K562 (cell line): ENCODE results near the gene CDYL2. TPM values are rescaled to one million over a fixed set of nuclear protein-coding genes. Genes with fewer than 3 reads are reported as not detected.

Experiments
- ATAC-seq: fragments of 200-7000 bp; cut with Tn5 transposase; 3 replicates; pipeline ENCODE4 v1.9.1; 2020; ENCODE audit warnings: moderate library complexity
- BruUV-seq: library from RNA; stranded (reverse); fragments of 400-500 nt; replicated peaks from 2 replicates; lab custom pipeline; 2021; lab: Mats Ljungman, UMichigan
- CTCF ChIA-PET: fragments of 300-600 bp; formaldehyde crosslinking; extraction: SDS; loops from one replicate; lab custom pipeline; 2021; ENCODE audit warnings: low intra/inter-chr PET ratio; lab: Yijun Ruan, JAX
- POLR2A ChIA-PET: fragments of 300-600, 350-650 bp; sonication (Branson Sonifier 250); formaldehyde crosslinking; extraction: SDS; loops from one replicate; lab custom pipeline; 2021; ENCODE audit warnings: antibody characterized with exemption, inconsistent platforms; lab: Yijun Ruan, JAX
- DNase-seq, 4 experiments: peaks; one replicate each; pipeline versions ENCODE4 v3.0.0 to v3.0.0-alpha.2; 2011 to 2018; ENCODE audit warnings: low spot score in 3 of 4, mixed read lengths in 3 of 4; ENCODE audit errors: extremely low read depth in 1 of 4
- FAIRE-seq: peaks from 2 replicates; lab custom pipeline; 2011; peaks lifted over from hg19 to GRCh38; lab: Jason Lieb, UNC
- H2AFZ ChIP-seq: 2 replicates; pipeline ENCODE4 v1.6.0; 2011; ENCODE audit warnings: low read depth, low read length, control low read depth, inconsistent platforms
- H3K27ac ChIP-seq: fragments of 200-600 bp; 3 replicates; pipeline ENCODE4 v1.8.0; 2011; ENCODE audit warnings: low read depth, mild to moderate bottlenecking, control low read depth, inconsistent platforms, low read length, moderate library complexity, mixed read lengths; ENCODE audit errors: extremely low read depth
- H3K27me3 ChIP-seq, 2 experiments: fragments of 300-600 bp in 1 of 2; 2 replicates in 1 of 2; 3 replicates in 1 of 2; pipeline versions ENCODE4 v1.6.0 to v1.8.0; 2011; ENCODE audit warnings: inconsistent platforms in 2 of 2, low read length in 2 of 2, mild to moderate bottlenecking in 1 of 2, mixed read lengths in 1 of 2, moderate library complexity in 1 of 2; ENCODE audit not compliant: control insufficient read depth in 2 of 2, insufficient read depth in 2 of 2
- H3K36me3 ChIP-seq: fragments of 300-600 bp; 3 replicates; pipeline ENCODE4 v1.8.0; 2011; ENCODE audit warnings: mild to moderate bottlenecking, low read length, inconsistent platforms; ENCODE audit not compliant: control insufficient read depth, insufficient read depth
- H3K4me1 ChIP-seq, 2 experiments: fragments of 200-600 bp in 1 of 2; replicated peaks in 1 of 2; 2 replicates in 1 of 2; 3 replicates in 1 of 2; pipeline versions ENCODE4 v1.5.1 to v1.8.0; 2011; ENCODE audit warnings: inconsistent platforms in 2 of 2, low read length in 2 of 2, mild to moderate bottlenecking in 1 of 2, mixed read lengths in 1 of 2, moderate library complexity in 1 of 2; ENCODE audit not compliant: control insufficient read depth in 2 of 2, insufficient read depth in 2 of 2
- H3K4me2 ChIP-seq: 2 replicates; pipeline ENCODE4 v1.6.1; 2011; ENCODE audit warnings: low read length, control low read depth, inconsistent platforms, mixed read lengths; ENCODE audit not compliant: insufficient read depth
- H3K4me3 ChIP-seq: fragments of 200-600 bp; sonication (generic), shearing (Covaris generic); 2 replicates; pipeline ENCODE4 v1.5.1; 2016; ENCODE audit warnings: control low read depth, inconsistent platforms
- H3K79me2 ChIP-seq: fragments of 200-600 bp; 3 replicates; pipeline ENCODE4 v1.8.0; 2011; ENCODE audit warnings: low read length, inconsistent platforms; ENCODE audit not compliant: control insufficient read depth, insufficient read depth
- H3K9ac ChIP-seq, 2 experiments: 2 replicates each; pipeline versions ENCODE4 v1.6.0 to v1.6.1; 2011; ENCODE audit warnings: low read depth in 2 of 2, low read length in 2 of 2, control low read depth in 1 of 2, inconsistent platforms in 1 of 2, mild to moderate bottlenecking in 1 of 2, mixed read lengths in 1 of 2; ENCODE audit not compliant: insufficient read depth in 1 of 2
- H3K9me1 ChIP-seq: one replicate; pipeline ENCODE4 v1.6.0; 2011; ENCODE audit warnings: inconsistent platforms, mild to moderate bottlenecking, low read length, moderate library complexity; ENCODE audit not compliant: control insufficient read depth, insufficient read depth
- H3K9me3 ChIP-seq: replicated peaks from 2 replicates; pipeline ENCODE4 v1.5.1; 2011; ENCODE audit warnings: low read depth, low read length, inconsistent platforms; ENCODE audit not compliant: control insufficient read depth, insufficient read depth
- H4K20me1 ChIP-seq: replicated peaks from 2 replicates; pipeline ENCODE4 v1.6.1; 2011; ENCODE audit warnings: low read length, inconsistent platforms, mixed read lengths; ENCODE audit not compliant: control insufficient read depth, insufficient read depth
- CHD4 ChIP-seq: fragments of 200-600 bp; sonication (generic); IDR thresholded peaks from 3 replicates; pipeline ENCODE4 v1.6.1; 2012; ENCODE audit warnings: low read depth, mild to moderate bottlenecking, mixed read lengths, low read length, inconsistent platforms; ENCODE audit not compliant: insufficient read depth, insufficient replicate concordance, poor library complexity, severe bottlenecking
- E2F8 ChIP-seq: fragments of 450-650 bp; IDR thresholded peaks from 2 replicates; pipeline ENCODE4 v1.7.1; 2018; ENCODE audit warnings: mild to moderate bottlenecking, low read depth; ENCODE audit not compliant: partially characterized antibody
- GTF2A2 ChIP-seq: IDR thresholded peaks from 2 replicates; pipeline ENCODE4 v1.6.1; 2016; ENCODE audit warnings: mild to moderate bottlenecking, missing genetic modification characterization, missing compliant biosample characterization
- HMG20A ChIP-seq: fragments of 450-650 bp; formaldehyde crosslinking; conservative IDR thresholded peaks from 2 replicates; pipeline ENCODE4 v1.4.0; 2020; ENCODE audit warnings: mild to moderate bottlenecking, mixed read lengths
- KDM5B ChIP-seq: fragments of 200-600 bp; sonication (generic); IDR thresholded peaks from 2 replicates; pipeline ENCODE4 v1.6.1; 2012; ENCODE audit warnings: low read depth, mild to moderate bottlenecking, moderate library complexity, low read length, control low read depth, inconsistent platforms; ENCODE audit not compliant: insufficient replicate concordance
- NCOA6 ChIP-seq: fragments of 450-650 bp; IDR thresholded peaks from 2 replicates; pipeline ENCODE4 v1.6.1; 2017; ENCODE audit warnings: mild to moderate bottlenecking
- NFE2L1 ChIP-seq: fragments of 450-650 bp; IDR thresholded peaks from 2 replicates; pipeline ENCODE4 v1.6.1; 2016; ENCODE audit warnings: missing genetic modification characterization, low read depth, mild to moderate bottlenecking, missing compliant biosample characterization, moderate library complexity, borderline replicate concordance
- RBFOX2 ChIP-seq: fragments of 200-400 bp; formaldehyde crosslinking; IDR thresholded peaks from 2 replicates; pipeline ENCODE4 v1.6.1; 2017; ENCODE audit warnings: low read depth, mild to moderate bottlenecking, low read length, moderate library complexity
- U2AF1 ChIP-seq: fragments of 200-400 bp; formaldehyde crosslinking; optimal IDR thresholded peaks from 2 replicates; pipeline ENCODE3; 2017; ENCODE audit warnings: mild to moderate bottlenecking, low read depth, low read length, moderate library complexity
- ZNF644 ChIP-seq: fragments of 200-800 bp; sonication (Bioruptor generic); IDR thresholded peaks from 2 replicates; pipeline ENCODE4 v1.6.1; 2016; ENCODE audit warnings: low read depth, missing genetic modification characterization, missing compliant biosample characterization
- ZNF830 ChIP-seq: fragments of 250-450 bp; sonication (Bioruptor Pico); IDR thresholded peaks from 2 replicates; pipeline ENCODE4 v1.5.0; 2021; ENCODE audit warnings: mild to moderate bottlenecking
- WGBS: fragments of 100-300 bp; shearing (Covaris generic); methylation state at CpG from one replicate; pipeline ENCODE4 v1.1.6; 2016; ENCODE audit warnings: low coverage, mixed read lengths; ENCODE audit not compliant: insufficient coverage; ENCODE audit errors: missing lambda C conversion rate; 5-methylcytosine and 5-hydroxymethylcytosine counted together
- in situ Hi-C: fragments of 300-500 bp; cut with MboI; formaldehyde crosslinking; loops from 4 replicates; pipeline ENCODE4 v1.15.0; 2018; ENCODE audit warnings: inconsistent platforms, mixed read lengths
- intact Hi-C: fragments of 100-400 bp; cut with micrococcal nuclease; formaldehyde crosslinking; loops from 2 replicates; pipeline ENCODE4 v1.14.2; 2022
- polyA plus RNA-seq, 8 experiments: library from polyadenylated mRNA; depleted of rRNA in 4 of 8; stranded (reverse) in 5 of 8; unstranded in 3 of 8; fragments of >200 nt; fragmentation: Nextera tagmentation in 2 of 8; fragmentation: Illumina TruSeq in 1 of 8; extraction: Ambion mirVana in 2 of 8; extraction: Trizol in 1 of 8; gene quantifications; 2 replicates each; pipeline versions ENCODE4 v1.2.1 to v1.2.3, GENCODE V29; 2011 to 2014; ENCODE audit warnings: inconsistent platforms in 1 of 8, missing spikeins in 1 of 8
- total RNA-seq, 7 experiments: library from RNA; depleted of rRNA in 6 of 7; stranded (reverse); fragments of >200 nt in 6 of 7; fragmentation: Illumina TruSeq in 2 of 7; extraction: Trizol in 2 of 7; gene quantifications; 2 replicates each; pipeline versions ENCODE4 v1.2.1 to v1.2.3, GENCODE V29; 2011 to 2021; ENCODE audit warnings: low replicate concordance in 1 of 7
- TF ChIP-seq, protein P1 (sequence below), 2 experiments: fragments of 250-450 bp in 1 of 2; fragments of 450-650 bp in 1 of 2; sonication (Bioruptor Pico) in 1 of 2; IDR thresholded peaks; 2 replicates each; pipeline versions ENCODE4 v1.6.1 to v1.8.0; 2016 to 2021; ENCODE audit warnings: mild to moderate bottlenecking in 2 of 2, moderate library complexity in 2 of 2, missing compliant biosample characterization in 1 of 2, missing genetic modification characterization in 1 of 2
- TF ChIP-seq, protein P2 (sequence below): sonication (generic); formaldehyde crosslinking; IDR thresholded peaks from 2 replicates; pipeline ENCODE4 v1.8.1; 2023; ENCODE audit warnings: mild to moderate bottlenecking, missing genetic modification reagents
- TF ChIP-seq, protein P3 (sequence below), 3 experiments: fragments of 200-800 bp in 1 of 3; sonication (Bioruptor generic) in 1 of 3; sonication (generic) in 1 of 3; formaldehyde crosslinking in 1 of 3; IDR thresholded peaks; 2 replicates each; pipeline versions ENCODE4 v1.6.1 to v1.8.0; 2016 to 2022; ENCODE audit warnings: mild to moderate bottlenecking in 2 of 3, missing compliant biosample characterization in 2 of 3, missing genetic modification characterization in 2 of 3, missing genetic modification reagents in 1 of 3

The CDYL2 gene
- total and polyA plus RNA-seq, 9 of the 15 experiments (the other 6 are each of a cell fraction or from before 2014, with no cell fraction given), result under 0.01 to 0.04 (median 0.01) TPM; not detected in 6

DNA sequence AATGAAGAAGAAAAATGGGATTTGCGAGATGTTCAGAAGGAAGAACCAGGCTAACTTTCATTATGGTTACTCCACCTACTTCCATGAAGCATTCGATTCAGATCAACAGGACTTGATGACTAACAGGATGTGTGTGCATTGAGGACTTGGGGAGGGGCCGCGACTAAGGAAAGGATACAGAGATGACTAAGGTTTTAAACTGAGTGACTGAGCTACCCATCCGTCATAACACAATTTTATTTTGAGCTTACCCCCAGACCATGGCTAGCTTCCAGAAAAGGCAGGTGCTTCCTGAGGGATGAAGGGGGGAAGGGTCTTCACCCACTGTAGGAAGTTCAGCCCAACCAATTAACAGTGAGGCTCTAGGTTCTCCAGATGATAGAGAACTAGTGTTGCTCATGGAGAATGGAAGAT lies 2.5 kb upstream of the CDYL2 start:
- Histone ChIP-seq H3K4me3 (no peak overlapping the region), H3K4me2 (no peak overlapping the region), H3K9me3 (no peaks in the 10 kb centered on the region), H3K79me2 (no peaks in the 10 kb centered on the region), H3K27me3 (peaks cover 0 to 10% of the 10 kb centered on the region in 2 experiments; a peak in 1 of 5 replicates), H3K27ac (no peak overlapping the region), H4K20me1 (no peaks in the 10 kb centered on the region), H3K4me1 (peaks cover 0 to 3% of the 10 kb centered on the region in 2 experiments; a peak in 2 of 5 replicates), H3K36me3 (no peaks in the 10 kb centered on the region), H3K9ac (no peak overlapping the region), H2AFZ (no peak overlapping the region), H3K9me1 (no peaks in the 10 kb centered on the region)
- DNase-seq (no peak), FAIRE-seq (no peak), ATAC-seq (no peak)
- CTCF ChIA-PET, result no interaction called here
- 3% methylated on average over 5 of the region's 5 CpGs for WGBS
- in situ Hi-C loops, result no loop called here
- no TSS peak for BruUV-seq
- intact Hi-C loops, result no loop called here
- POLR2A ChIA-PET, result interaction anchor here (0.6 kb wide), 1 partner anchor 1072 kb away, joined by 3 read pairs; no protein-coding TSS in a partner anchor
- TF ChIP-seq, protein P1, sequence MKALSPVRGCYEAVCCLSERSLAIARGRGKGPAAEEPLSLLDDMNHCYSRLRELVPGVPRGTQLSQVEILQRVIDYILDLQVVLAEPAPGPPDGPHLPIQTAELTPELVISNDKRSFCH (CRISPR knock-in tag; IDR thresholded peaks at IDR 0.05), result no peak
- TF ChIP-seq, protein P1 (tag; IDR thresholded peaks at IDR 0.05), result no peak
- no peak for TF ChIP-seq RBFOX2
- no peak for TF ChIP-seq U2AF1
- no peak for TF ChIP-seq CHD4
- no peak for TF ChIP-seq ZNF830
- TF ChIP-seq HMG20A, result no peak
- no peak for TF ChIP-seq KDM5B
- TF ChIP-seq, protein P2, sequence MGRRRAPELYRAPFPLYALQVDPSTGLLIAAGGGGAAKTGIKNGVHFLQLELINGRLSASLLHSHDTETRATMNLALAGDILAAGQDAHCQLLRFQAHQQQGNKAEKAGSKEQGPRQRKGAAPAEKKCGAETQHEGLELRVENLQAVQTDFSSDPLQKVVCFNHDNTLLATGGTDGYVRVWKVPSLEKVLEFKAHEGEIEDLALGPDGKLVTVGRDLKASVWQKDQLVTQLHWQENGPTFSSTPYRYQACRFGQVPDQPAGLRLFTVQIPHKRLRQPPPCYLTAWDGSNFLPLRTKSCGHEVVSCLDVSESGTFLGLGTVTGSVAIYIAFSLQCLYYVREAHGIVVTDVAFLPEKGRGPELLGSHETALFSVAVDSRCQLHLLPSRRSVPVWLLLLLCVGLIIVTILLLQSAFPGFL (CRISPR knock-in tag), result no peak
- TF ChIP-seq ZNF644, result no peak
- TF ChIP-seq E2F8, result no peak
- TF ChIP-seq, protein P3, sequence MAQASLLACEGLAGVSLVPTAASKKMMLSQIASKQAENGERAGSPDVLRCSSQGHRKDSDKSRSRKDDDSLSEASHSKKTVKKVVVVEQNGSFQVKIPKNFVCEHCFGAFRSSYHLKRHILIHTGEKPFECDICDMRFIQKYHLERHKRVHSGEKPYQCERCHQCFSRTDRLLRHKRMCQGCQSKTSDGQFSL (CRISPR knock-in tag; IDR thresholded peaks at IDR 0.05), result no peak
- TF ChIP-seq, protein P3 (tag; IDR thresholded peaks at IDR 0.05), result no peak
- TF ChIP-seq NFE2L1 (tag), result no peak
- TF ChIP-seq GTF2A2 (tag), result no peak
- no peak for TF ChIP-seq NCOA6
